ENCODE results near the gene ASB15. TPM values are rescaled to one million over a fixed set of nuclear protein-coding genes. Genes with fewer than 3 reads are reported as not detected.
"Not testable (repeated sequence)": the region's sequence is repeated elsewhere in the genome, so short reads cannot be mapped to it uniquely, and the experiment has no call there.

The ASB15 gene
- not detected for polyA plus RNA-seq (2012; ENCODE audit: insufficient read depth, insufficient read length)

DNA sequence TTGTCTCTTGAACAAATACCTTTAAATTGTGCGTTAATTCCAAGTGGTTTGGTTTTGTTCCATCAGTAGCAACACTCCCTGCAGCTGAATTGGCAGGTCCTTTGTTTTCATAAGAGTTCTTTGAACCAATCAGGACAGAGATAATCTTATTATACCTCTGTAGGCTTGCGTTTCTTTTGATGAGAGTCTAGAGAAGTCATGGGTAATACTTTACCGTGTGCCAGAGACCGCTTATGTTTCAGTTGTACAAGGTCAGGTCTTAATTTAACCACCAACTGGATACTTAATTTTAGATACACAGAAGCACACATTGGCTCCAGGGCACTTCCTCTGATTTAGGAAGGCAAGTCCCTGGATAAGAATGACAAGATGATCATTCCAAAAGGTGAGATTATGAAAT, at the start of gene ASB15:
ASB15 (plus strand) TSS at position 292 of the 400 bp plus-strand sequence. CDS start 12,682 bp downstream, outside the sequence.
- DNase-seq (ENCODE audit: low read depth, low spot score) = no peak
- no peak within 1 kb of the TSS for H3K4me3 ChIP-seq (ENCODE audit: low read length)

- H3K4me3 ChIP-seq (ENCODE audit: low read length); DNase-seq (ENCODE audit: low read depth, low spot score): not testable (repeated sequence)
Observed at GRCh38 chr7:123552134-123552533, 49.5 kb upstream of the ASB15 start.

- DNase-seq (ENCODE audit: low read depth, low spot score) = no peak
- no peak overlapping the region for H3K4me3 ChIP-seq (ENCODE audit: low read length)
Observed at GRCh38 chr7:123552641-123553040, 49.0 kb upstream of the ASB15 start.

- no peak for DNase-seq (ENCODE audit: low read depth, low spot score)
- no peak overlapping the region for H3K4me3 ChIP-seq (ENCODE audit: low read length)
Observed at GRCh38 chr7:123553159-123553558, 48.5 kb upstream of the ASB15 start.

- H3K4me3 ChIP-seq (ENCODE audit: low read length) = no peak overlapping the region
- DNase-seq (ENCODE audit: low read depth, low spot score) = no peak
Observed at GRCh38 chr7:123555484-123555883, 46.1 kb upstream of the ASB15 start.

- peak overlapping the region; percentile 82 for H3K4me3 ChIP-seq (ENCODE audit: low read length)
- DNase-seq (ENCODE audit: low read depth, low spot score) = no peak
Observed at GRCh38 chr7:123557016-123557397, 44.6 kb upstream of the ASB15 start.

DNA sequence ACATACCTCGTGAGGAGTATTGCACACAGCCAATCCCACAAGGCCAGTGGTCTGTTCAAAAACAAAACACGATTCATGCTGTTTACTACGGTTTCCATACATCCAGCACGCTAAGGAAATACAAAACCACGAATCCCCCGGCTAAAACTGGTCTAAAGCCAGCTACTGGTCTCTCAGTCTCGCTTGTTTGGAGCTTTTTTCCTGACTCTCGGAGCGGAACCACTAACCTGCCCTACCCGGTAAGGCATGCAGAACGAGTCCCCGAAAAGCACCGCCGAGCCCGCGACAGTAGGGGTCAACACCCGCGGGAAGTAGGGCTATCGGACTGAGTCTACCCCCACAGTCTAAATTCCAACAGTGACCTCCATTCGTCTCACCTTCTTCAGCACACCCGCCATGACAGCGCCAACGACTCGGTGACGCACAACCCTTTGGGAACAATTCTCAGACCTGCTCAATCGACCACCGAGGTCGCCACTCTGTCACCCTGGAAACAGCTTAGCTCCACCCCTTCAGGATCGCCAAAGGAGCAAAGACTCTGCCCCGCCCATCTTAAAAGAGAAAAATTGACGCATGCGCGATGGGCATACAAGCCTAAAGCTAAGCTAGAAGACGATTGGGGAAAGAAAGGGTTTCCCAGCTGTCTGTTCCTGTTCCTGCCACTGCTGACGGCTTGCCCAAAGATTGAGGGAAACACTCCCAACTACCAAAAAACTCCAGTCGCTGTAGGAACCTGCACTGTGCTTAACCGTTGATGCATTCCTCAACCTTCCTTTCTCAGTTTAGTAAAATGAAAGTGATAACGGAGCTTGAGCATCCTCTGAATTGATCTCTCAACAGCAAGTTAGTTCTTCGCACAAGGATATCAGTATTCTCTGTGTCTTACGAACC, 44.0 kb upstream of the ASB15 start, which contains the start of gene NDUFA5:
NDUFA5 (minus strand) TSS at position 421 of the 891 bp plus-strand sequence; CDS start at position 398, 23 bp downstream.
- peak within 1 kb of the TSS; percentile 82 for H3K4me3 ChIP-seq (ENCODE audit: low read length)
- peak; percentile 98 for DNase-seq (ENCODE audit: low read depth, low spot score)

GRCh38 chr7:123558289-123558874, 43.2 kb upstream of the ASB15 start:
- peak overlapping the region; percentile 82 for H3K4me3 ChIP-seq (ENCODE audit: low read length)
- DNase-seq (ENCODE audit: low read depth, low spot score) = no peak

DNA sequence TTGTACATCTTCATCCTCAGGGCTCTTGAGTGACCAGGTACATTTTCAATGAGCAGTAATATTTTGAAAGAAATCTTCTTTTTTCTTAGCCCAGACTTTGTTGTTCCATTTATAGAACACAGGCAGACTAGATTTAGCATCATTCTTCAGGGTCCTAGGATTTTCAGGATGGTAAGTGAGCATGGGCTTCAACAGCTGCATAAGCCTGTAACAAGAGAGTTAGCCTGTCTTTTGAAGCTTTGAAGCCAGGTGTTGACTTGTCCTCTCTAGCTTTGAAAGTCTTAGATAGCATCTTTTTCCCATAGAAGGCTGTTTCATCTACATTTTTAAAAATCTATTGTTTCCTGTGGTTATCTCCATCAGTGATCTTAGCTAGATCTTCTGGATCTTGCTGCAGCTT, 39.5 kb upstream of the ASB15 start:
- peak; percentile 41 for DNase-seq (ENCODE audit: low read depth, low spot score)
- no peak overlapping the region for H3K4me3 ChIP-seq (ENCODE audit: low read length)

DNA sequence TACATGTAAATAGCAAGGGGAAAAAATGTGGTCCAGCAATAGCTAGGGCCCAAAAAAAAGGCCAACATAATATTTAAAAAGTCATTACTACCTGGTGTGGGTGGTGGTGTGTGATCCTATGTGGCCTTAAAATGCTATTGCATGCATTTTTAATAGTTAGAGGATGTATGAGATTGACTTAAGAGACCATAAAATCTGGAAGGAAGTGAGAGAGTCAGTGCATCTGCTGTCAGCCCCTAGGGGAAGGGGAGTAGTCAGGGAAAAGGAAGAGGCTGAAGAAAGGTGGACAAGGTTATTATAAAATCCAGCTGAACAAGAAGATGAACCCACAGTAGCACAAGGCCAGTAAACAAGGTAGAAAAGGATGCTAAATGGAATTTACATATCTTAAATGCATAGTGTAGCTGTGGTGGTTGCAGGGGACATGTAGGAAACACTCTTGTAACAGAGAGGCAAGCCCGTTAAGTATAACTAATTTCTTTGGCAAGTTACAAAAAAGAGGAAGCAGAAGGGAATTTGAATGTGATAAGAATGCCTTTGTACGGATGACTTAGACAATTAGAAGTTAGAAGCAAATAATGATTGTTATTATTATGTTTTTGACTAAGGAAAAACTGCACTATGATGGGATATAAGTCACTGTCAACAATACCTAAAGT, 32.1 kb upstream of the ASB15 start:
- no peak overlapping the region for H3K4me3 ChIP-seq (ENCODE audit: low read length)
- DNase-seq (ENCODE audit: low read depth, low spot score) = no peak

GRCh38 chr7:123570390-123571182, 31.0 kb upstream of the ASB15 start:
- H3K4me3 ChIP-seq (ENCODE audit: low read length) = no peak overlapping the region
- no peak for DNase-seq (ENCODE audit: low read depth, low spot score)

DNA sequence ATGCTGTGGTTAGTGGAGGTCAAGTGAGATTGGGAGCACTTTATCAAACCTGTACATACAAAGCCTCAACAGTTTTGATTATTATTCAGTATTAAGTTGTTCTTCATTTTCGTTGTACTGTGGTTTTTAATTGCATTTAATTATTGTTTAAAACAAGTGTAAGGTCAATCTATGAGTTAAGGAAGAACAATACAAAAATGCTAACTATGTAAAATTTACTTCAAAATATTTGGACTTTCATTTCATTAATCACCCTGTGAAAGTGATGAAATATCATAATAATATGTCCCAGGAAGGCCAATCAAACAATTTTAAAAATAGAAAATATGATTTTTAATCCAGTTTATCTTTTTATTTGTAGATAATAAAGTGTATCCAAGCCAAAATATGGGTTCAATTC, 30.4 kb upstream of the ASB15 start:
- no peak overlapping the region for H3K4me3 ChIP-seq (ENCODE audit: low read length)
- DNase-seq (ENCODE audit: low read depth, low spot score) = no peak

DNA sequence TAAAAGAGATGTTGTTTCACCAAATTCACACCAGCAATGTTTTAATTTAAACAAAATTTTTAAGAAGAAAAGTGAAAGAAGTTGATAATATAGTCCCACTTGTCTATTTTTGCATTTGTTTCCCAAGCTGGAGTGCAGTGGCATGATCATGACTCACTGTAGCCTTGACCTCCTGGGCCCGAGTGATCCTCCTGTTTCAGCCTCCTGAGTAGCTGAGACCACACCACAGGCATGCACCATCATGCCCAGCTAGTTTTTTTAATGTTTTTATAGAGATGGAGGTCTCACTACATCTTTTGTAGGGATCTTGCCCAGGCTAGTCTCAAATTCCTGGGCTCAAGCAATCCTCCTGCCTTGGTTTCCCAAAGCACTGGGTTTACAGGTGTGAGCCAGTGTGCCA, 29.9 kb upstream of the ASB15 start:
- no peak for DNase-seq (ENCODE audit: low read depth, low spot score)
- H3K4me3 ChIP-seq (ENCODE audit: low read length) = no peak overlapping the region

DNA sequence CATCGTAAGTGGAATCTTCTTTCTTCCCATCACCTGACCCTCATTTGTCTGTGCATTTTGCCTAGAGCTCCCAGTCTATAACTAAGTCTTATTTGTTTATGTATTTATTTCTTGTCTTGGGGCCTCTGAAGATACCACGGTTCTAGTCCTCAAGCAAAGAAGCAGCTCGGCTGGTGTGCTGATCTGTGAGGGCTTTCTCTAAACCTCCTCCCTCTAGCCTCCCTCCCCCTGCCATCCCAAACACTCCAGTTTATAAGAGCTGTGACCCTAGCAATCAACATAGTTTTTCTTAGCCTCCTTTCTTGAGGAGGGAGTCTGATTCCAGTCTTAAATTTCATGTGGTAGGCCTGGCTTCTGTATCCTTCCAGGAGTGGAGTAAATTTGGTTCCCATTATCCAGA, 28.3 kb upstream of the ASB15 start:
- no peak for DNase-seq (ENCODE audit: low read depth, low spot score)
- no peak overlapping the region for H3K4me3 ChIP-seq (ENCODE audit: low read length)

- no peak for DNase-seq (ENCODE audit: low read depth, low spot score)
- H3K4me3 ChIP-seq (ENCODE audit: low read length) = no peak overlapping the region
Observed at GRCh38 chr7:123573896-123574467, 27.6 kb upstream of the ASB15 start.

GRCh38 chr7:123579416-123579815, 22.2 kb upstream of the ASB15 start:
- no peak overlapping the region for H3K4me3 ChIP-seq (ENCODE audit: low read length)
- no peak for DNase-seq (ENCODE audit: low read depth, low spot score)

GRCh38 chr7:123580406-123581161, 21.0 kb upstream of the ASB15 start:
- no peak overlapping the region for H3K4me3 ChIP-seq (ENCODE audit: low read length)
- peak; percentile 53 for DNase-seq (ENCODE audit: low read depth, low spot score)

DNA sequence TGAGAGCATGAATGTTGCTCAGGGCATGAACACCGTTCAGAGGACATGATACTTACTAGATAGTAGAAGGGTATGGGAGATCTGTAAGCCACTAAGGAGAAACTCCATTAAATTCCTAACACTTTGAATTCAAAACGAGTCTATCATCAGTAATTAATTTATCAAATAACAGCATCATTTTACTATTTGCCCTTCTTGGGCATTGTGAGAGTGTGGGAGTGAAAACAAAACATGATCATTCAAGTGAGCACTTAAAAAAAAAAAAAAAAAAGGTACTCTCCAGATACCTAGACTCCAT, 20.5 kb upstream of the ASB15 start:
- H3K4me3 ChIP-seq (ENCODE audit: low read length) = no peak overlapping the region
- DNase-seq (ENCODE audit: low read depth, low spot score) = no peak

Measured in Jurkat, Clone E6-1 (cell line).